Peyer's patch (tissue), 4 donors: ENCODE measurements around the gene PIP4K2B.

Experiments used
- POLR2A ChIP-seq, 2 donors: fragments of 450-650 bp; IDR thresholded peaks; one replicate each; pipeline ENCODE4 v1.5.1; 2017; ENCODE audit warnings: antibody characterized with exemption in 2 of 2, mild to moderate bottlenecking in 2 of 2, moderate library complexity in 2 of 2
- TF ChIP-seq, protein P1 (sequence below), 6 experiments: fragments of 450-650 bp in 4 of 6; fragments of 200-600 bp in 2 of 6; sonication (generic) in 1 of 6; IDR thresholded peaks; one replicate each; pipeline ENCODE4 v1.5.1; 2017 to 2019; ENCODE audit warnings: antibody characterized with exemption in 6 of 6, mild to moderate bottlenecking in 3 of 6, moderate library complexity in 1 of 6

DNA sequence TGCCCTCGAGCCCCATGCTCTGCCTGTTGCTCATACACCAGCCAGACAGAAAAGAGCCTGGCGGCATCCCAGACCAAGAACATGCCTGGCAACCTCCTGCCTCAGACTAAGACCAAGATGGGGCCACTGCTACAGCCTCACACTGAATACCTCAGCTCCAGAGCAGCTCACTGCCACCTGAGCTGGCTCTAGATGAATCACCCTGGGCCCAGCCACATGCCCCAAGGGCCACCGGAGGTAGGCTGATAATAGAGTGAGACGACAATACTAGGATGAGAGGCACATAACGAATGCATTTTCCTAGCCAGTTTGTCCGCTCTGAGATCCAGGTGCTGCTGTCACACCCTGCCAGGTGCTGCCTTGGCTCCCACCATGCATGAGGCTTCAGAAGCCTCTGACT is 13.0 kb downstream of the PIP4K2B start:
- no peak for TF ChIP-seq POLR2A (IDR thresholded peaks at IDR 0.05)
- TF ChIP-seq, protein P1, sequence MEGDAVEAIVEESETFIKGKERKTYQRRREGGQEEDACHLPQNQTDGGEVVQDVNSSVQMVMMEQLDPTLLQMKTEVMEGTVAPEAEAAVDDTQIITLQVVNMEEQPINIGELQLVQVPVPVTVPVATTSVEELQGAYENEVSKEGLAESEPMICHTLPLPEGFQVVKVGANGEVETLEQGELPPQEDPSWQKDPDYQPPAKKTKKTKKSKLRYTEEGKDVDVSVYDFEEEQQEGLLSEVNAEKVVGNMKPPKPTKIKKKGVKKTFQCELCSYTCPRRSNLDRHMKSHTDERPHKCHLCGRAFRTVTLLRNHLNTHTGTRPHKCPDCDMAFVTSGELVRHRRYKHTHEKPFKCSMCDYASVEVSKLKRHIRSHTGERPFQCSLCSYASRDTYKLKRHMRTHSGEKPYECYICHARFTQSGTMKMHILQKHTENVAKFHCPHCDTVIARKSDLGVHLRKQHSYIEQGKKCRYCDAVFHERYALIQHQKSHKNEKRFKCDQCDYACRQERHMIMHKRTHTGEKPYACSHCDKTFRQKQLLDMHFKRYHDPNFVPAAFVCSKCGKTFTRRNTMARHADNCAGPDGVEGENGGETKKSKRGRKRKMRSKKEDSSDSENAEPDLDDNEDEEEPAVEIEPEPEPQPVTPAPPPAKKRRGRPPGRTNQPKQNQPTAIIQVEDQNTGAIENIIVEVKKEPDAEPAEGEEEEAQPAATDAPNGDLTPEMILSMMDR (IDR thresholded peaks at IDR 0.05): no peak
